DOHH2 (cell line): ENCODE measurements around the gene SNX33.
"Not testable (repeated sequence)": the region's sequence is repeated elsewhere in the genome, so short reads cannot be mapped to it uniquely, and the experiment has no call there.

Experiments
- H3F3A ChIP-seq: fragments of 200-600 bp; sonication (generic), shearing (Covaris generic); 2 replicates; pipeline ENCODE4 v1.6.0; 2016; ENCODE audit warnings: antibody characterized with exemption, mild to moderate bottlenecking; ENCODE audit not compliant: control insufficient read depth, insufficient read depth
- H3K27ac ChIP-seq: fragments of 200-600 bp; sonication (generic); 2 replicates; pipeline ENCODE4 v1.5.1; 2014; ENCODE audit warnings: low read depth, mild to moderate bottlenecking, low read length, moderate library complexity
- H3K27me3 ChIP-seq: fragments of 200-600 bp; sonication (generic); 2 replicates; pipeline ENCODE4 v1.6.1; 2014; ENCODE audit warnings: mild to moderate bottlenecking, low read length, mixed read lengths; ENCODE audit not compliant: control insufficient read depth
- H3K36me3 ChIP-seq: fragments of 200-600 bp; sonication (generic); 2 replicates; pipeline ENCODE4 v1.6.1; 2014; ENCODE audit warnings: mild to moderate bottlenecking, low read length, moderate library complexity, mixed read lengths; ENCODE audit not compliant: control insufficient read depth
- H3K4me1 ChIP-seq: fragments of 200-600 bp; sonication (generic); 2 replicates; pipeline ENCODE4 v1.6.1; 2014; ENCODE audit warnings: mild to moderate bottlenecking, low read length, mixed read lengths; ENCODE audit not compliant: control insufficient read depth
- H3K4me2 ChIP-seq: fragments of 200-600 bp; sonication (generic); 2 replicates; pipeline ENCODE4 v1.6.0; 2014; ENCODE audit warnings: mild to moderate bottlenecking, low read length, moderate library complexity
- H3K4me3 ChIP-seq: fragments of 200-600 bp; sonication (generic); 2 replicates; pipeline ENCODE4 v1.5.1; 2014; ENCODE audit warnings: mild to moderate bottlenecking, low read length, mixed read lengths
- H3K79me2 ChIP-seq: fragments of 200-600 bp; sonication (generic); 2 replicates; pipeline ENCODE4 v1.6.1; 2014; ENCODE audit warnings: mild to moderate bottlenecking, low read length, mixed read lengths; ENCODE audit not compliant: control insufficient read depth
- H3K9me2 ChIP-seq: fragments of 200-600 bp; sonication (generic); replicated peaks from 2 replicates; pipeline ENCODE4 v1.6.1; 2014; ENCODE audit warnings: mild to moderate bottlenecking, low read length, mixed read lengths; ENCODE audit not compliant: control insufficient read depth
- H3K9me3 ChIP-seq: fragments of 200-600 bp; sonication (generic); 2 replicates; pipeline ENCODE4 v1.6.1; 2014; ENCODE audit warnings: antibody characterized with exemption, low read length, mixed read lengths; ENCODE audit not compliant: control insufficient read depth, insufficient read depth
- H4K20me1 ChIP-seq: fragments of 200-600 bp; sonication (generic); 2 replicates; pipeline ENCODE4 v1.6.0; 2014; ENCODE audit warnings: low read depth, mild to moderate bottlenecking, antibody characterized with exemption, low read length, moderate library complexity; ENCODE audit not compliant: control insufficient read depth, insufficient read depth
- EZH2phosphoT487 ChIP-seq: fragments of 200-600 bp; sonication (generic); IDR thresholded peaks from 2 replicates; pipeline ENCODE4 v1.6.1; 2017; ENCODE audit warnings: borderline replicate concordance, mild to moderate bottlenecking, antibody characterized with exemption, low read length, moderate library complexity, mixed read lengths
- TF ChIP-seq, protein P1 (sequence below): fragments of 200-600 bp; sonication (generic); IDR thresholded peaks from one replicate; pipeline ENCODE4 v1.5.1; 2014; ENCODE audit warnings: antibody characterized with exemption, mild to moderate bottlenecking, low read depth, low read length; ENCODE audit not compliant: poor library complexity, severe bottlenecking

SNX33 gene

DNA sequence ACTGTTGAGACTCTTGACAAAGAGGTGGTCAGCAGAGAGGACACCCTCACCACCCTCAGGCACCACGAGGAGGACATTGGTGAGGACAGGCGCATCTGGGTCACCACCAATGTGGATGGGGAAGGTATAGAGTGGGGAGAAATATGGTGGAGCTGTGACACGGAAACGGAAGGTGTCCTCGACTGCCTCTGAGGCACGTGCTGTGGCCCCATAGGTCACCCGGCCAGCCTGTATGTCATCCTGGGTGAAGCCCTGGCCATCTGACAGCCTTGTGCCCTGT is 40.5 kb downstream of the SNX33 start:
- Histone ChIP-seq H4K20me1 (no peaks in the 10 kb centered on the region), H3K4me1 (no peaks in the 10 kb centered on the region), H3K27ac (no peak overlapping the region), H3F3A (no peaks in the 10 kb centered on the region), H3K9me3 (no peaks in the 10 kb centered on the region), H3K4me2 (no peak overlapping the region), H3K4me3 (no peak overlapping the region), H3K79me2 (no peaks in the 10 kb centered on the region), H3K9me2 (no peaks in the 10 kb centered on the region), H3K36me3 (no peaks in the 10 kb centered on the region), H3K27me3 (no peaks in the 10 kb centered on the region; the same call in 1 of the 2 replicates)
- TF ChIP-seq EZH2phosphoT487: no peak
- TF ChIP-seq, protein P1, sequence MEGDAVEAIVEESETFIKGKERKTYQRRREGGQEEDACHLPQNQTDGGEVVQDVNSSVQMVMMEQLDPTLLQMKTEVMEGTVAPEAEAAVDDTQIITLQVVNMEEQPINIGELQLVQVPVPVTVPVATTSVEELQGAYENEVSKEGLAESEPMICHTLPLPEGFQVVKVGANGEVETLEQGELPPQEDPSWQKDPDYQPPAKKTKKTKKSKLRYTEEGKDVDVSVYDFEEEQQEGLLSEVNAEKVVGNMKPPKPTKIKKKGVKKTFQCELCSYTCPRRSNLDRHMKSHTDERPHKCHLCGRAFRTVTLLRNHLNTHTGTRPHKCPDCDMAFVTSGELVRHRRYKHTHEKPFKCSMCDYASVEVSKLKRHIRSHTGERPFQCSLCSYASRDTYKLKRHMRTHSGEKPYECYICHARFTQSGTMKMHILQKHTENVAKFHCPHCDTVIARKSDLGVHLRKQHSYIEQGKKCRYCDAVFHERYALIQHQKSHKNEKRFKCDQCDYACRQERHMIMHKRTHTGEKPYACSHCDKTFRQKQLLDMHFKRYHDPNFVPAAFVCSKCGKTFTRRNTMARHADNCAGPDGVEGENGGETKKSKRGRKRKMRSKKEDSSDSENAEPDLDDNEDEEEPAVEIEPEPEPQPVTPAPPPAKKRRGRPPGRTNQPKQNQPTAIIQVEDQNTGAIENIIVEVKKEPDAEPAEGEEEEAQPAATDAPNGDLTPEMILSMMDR: no peak

DNA sequence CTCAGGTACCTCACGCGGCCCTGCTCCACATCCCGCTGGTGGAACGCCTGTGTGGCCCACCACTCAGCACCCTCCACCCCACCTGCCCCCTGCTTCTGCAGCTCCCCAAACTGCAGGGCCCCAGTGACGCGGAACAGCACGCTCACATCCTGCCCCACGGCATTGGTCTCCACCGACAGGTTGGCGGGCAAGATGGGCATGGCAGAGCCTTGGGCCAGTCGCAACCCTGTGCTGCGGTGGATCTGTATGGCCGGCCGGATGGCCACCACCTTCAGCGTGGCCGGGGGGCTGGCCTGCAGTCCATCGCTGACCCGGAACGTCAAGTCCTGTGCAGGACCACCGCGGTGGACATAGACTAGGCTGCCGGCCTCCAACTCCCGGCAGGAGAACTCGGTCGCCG is 41.1 kb downstream of the SNX33 start:
- H3K4me2 ChIP-seq: no peak overlapping the region
- H3K9me3 ChIP-seq: no peaks in the 10 kb centered on the region
- H3K79me2 ChIP-seq: no peaks in the 10 kb centered on the region
- TF ChIP-seq, protein P1: no peak
- no peak for TF ChIP-seq EZH2phosphoT487
- H3K27ac ChIP-seq: no peak overlapping the region
- H3K4me1 ChIP-seq: peaks cover under 1% of the 10 kb centered on the region
- H3K9me2 ChIP-seq: no peaks in the 10 kb centered on the region
- peaks cover 4% of the 10 kb centered on the region; the same call in 1 of the 2 replicates for H3K27me3 ChIP-seq
- no peaks in the 10 kb centered on the region for H3K36me3 ChIP-seq
- H3F3A ChIP-seq: no peaks in the 10 kb centered on the region
- H3K4me3 ChIP-seq: no peak overlapping the region
- H4K20me1 ChIP-seq: no peaks in the 10 kb centered on the region

DNA sequence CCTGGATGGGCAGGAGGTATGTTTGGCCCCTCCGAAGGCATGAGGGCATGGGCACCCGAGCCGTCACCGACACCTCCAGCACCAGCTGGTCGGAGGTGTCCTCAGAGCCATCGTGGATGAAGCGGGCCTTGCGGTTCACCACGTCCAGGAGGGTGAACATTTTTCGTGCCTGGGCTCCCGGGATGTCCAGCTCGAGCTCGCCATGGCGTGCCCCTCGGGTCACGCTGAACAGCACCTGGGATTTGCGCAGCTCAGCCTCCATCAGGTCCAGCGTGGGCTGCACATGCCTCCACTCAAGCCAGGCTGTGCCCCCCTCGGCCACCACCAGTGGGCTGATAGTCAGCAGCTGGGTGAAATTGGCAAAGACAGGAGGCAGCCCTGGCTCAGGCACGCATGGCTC is 41.7 kb downstream of the SNX33 start:
- not testable (repeated sequence) for H3K4me1 ChIP-seq, H3K9me2 ChIP-seq, H4K20me1 ChIP-seq, H3K36me3 ChIP-seq, H3K9me3 ChIP-seq, H3K27ac ChIP-seq, H3K4me2 ChIP-seq, H3K27me3 ChIP-seq, H3K4me3 ChIP-seq, H3F3A ChIP-seq, H3K79me2 ChIP-seq

DNA sequence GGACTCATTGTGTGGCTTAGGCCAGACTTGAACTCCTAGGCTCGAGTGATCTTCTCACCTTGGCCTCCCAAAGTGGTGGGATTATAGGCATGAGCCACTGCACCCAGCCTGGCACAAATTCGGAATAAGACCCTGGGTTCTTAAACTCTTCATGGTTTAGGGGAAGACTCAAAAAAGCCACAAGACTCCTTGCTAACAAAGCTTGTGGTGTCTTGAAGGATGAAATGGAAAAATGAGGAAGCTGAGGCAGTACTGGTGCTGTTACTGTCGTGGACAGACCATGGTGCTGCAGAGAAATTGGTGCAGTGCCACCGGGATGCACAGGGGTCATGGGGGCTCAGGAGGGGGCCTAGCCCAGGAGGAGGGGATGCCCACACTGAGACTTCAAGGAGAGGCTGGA is 44.6 kb downstream of the SNX33 start:
- not testable (repeated sequence) for H3F3A ChIP-seq, H4K20me1 ChIP-seq, H3K36me3 ChIP-seq, H3K9me2 ChIP-seq, H3K4me3 ChIP-seq, H3K27ac ChIP-seq, H3K79me2 ChIP-seq, H3K27me3 ChIP-seq, H3K4me2 ChIP-seq, H3K9me3 ChIP-seq
- H3K4me1 ChIP-seq: peaks cover 25% of the 10 kb centered on the region

DNA sequence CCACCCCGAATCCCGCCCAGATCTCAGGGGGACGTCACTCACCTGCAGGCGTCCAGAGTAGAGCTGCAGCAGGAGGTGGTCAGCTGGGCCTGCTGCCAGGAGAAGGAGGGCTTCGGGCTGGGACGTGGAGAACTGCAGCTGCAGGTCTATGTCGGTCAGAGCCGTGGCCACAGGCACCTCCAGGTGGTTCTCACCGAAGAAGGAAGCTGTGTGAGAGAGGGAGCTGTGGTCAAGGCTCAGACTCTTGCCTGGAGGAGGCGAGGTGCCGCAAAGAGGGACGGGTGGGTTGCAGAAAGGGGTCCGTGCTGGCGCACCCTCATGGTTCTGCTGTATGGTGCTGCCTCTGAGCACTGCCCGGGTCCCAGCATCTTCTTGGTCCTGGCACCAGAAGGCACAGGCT is 45.3 kb downstream of the SNX33 start:
- not testable (repeated sequence) for H3K4me2 ChIP-seq, H3K4me3 ChIP-seq, H3K27ac ChIP-seq

More for the DNA sequence above, 45.3 kb downstream of the SNX33 start:
- H4K20me1 ChIP-seq, H3K79me2 ChIP-seq, H3K27me3 ChIP-seq, H3K9me3 ChIP-seq, H3K36me3 ChIP-seq, H3K9me2 ChIP-seq, H3F3A ChIP-seq: not testable (repeated sequence)
- H3K4me1 ChIP-seq: peaks cover 25% of the 10 kb centered on the region
